Measurements from ENCODE around the gene SPHKAP. TPM values are rescaled to one million over a fixed set of nuclear protein-coding genes. Genes with fewer than 3 reads are reported as not detected.

SPHKAP gene
- total and polyA plus RNA-seq, 2 of the 4 experiments (the other 2 are of a cell fraction): not detected

GRCh38 chr2:228037915-228038314 lies 143.6 kb downstream of the SPHKAP start:
- POLR2A ChIA-PET (ENCODE audit: unreplicated experiment): no interaction called here
- no peaks in the 10 kb centered on the region for H3K79me1 ChIP-seq (ENCODE audit: low read depth in 1 of 2, low read length in 2 of 2)
- no peak overlapping the region for H3K18ac ChIP-seq (ENCODE audit: low read depth, low read length)
- H4K8ac ChIP-seq (ENCODE audit: low read depth in 2 of 2, low read length in 2 of 2): no peak overlapping the region
- no peak overlapping the region for H3K4me3 ChIP-seq (ENCODE audit: insufficient read depth, low read depth, low read length)
- DNase-seq: no peak
- H2BK5ac ChIP-seq (ENCODE audit: low read depth, low read length, poor library complexity, severe bottlenecking): no peak overlapping the region
- H3K9ac ChIP-seq (ENCODE audit: low read depth, low read length): no peak overlapping the region
- ATAC-seq (ENCODE audit: low read depth): no peak
- intact Hi-C loops (cut with micrococcal nuclease): no loop called here
- CTCF ChIA-PET: no interaction called here
- no peaks in the 10 kb centered on the region for H3K4me1 ChIP-seq (ENCODE audit: control insufficient read depth, insufficient read depth, low read length)
- no peaks in the 10 kb centered on the region for H3K9me1 ChIP-seq (ENCODE audit: insufficient read depth, low read length)
- no TSS peak for BruUV-seq (replicated peaks)
- no peak overlapping the region for H2BK20ac ChIP-seq (ENCODE audit: low read depth, low read length)
- no peak overlapping the region for H3K14ac ChIP-seq (replicated peaks; ENCODE audit: low read depth, low read length)
- H2AFZ ChIP-seq (replicated peaks; ENCODE audit: low read length, poor library complexity): no peak overlapping the region
- H4K5ac ChIP-seq (ENCODE audit: low read depth, low read length): no peak overlapping the region
- no peak overlapping the region for H3K56ac ChIP-seq (ENCODE audit: extremely low read depth, insufficient read depth, low read length)
- no peak overlapping the region for H2AK5ac ChIP-seq (ENCODE audit: low read depth, low read length)
- peaks cover 3% of the 10 kb centered on the region; the same call in 1 of the 2 replicates for H3K9me3 ChIP-seq (ENCODE audit: control insufficient read depth, insufficient read depth, low read length)
- 16% methylated on average over 3 of the region's 3 CpGs; no CpG with 5 or more reads in 1 of the 2 experiments for WGBS, 2 experiments (ENCODE audit: extremely low coverage in 2 of 2, insufficient read length in 1 of 2)
- H3K27ac ChIP-seq (ENCODE audit: insufficient read depth, low read length): no peak overlapping the region
- H2BK15ac ChIP-seq (ENCODE audit: low read depth, low read length): no peak overlapping the region
- no peak overlapping the region for H3K4me2 ChIP-seq (ENCODE audit: low read depth, low read length)
- no peak overlapping the region for H4K91ac ChIP-seq (ENCODE audit: insufficient read depth, low read depth, low read length)
- H2BK120ac ChIP-seq (ENCODE audit: low read depth, low read length): no peak overlapping the region
- TF ChIP-seq CEBPB (IDR thresholded peaks at IDR 0.05; ENCODE audit: low read depth, low read length): no peak
- no peaks in the 10 kb centered on the region for H3K27me3 ChIP-seq (ENCODE audit: control insufficient read depth, insufficient read depth, low read length)
- H3K36me3 ChIP-seq (ENCODE audit: control insufficient read depth, insufficient read depth, low read length): no peaks in the 10 kb centered on the region
- in situ Hi-C loops (cut with MboI; ENCODE audit: low sequenced_read_pairs): no loop called here
- no peak overlapping the region for H3K4ac ChIP-seq (ENCODE audit: low read depth, low read length)
- H4K20me1 ChIP-seq (ENCODE audit: insufficient read depth, low read length): no peaks in the 10 kb centered on the region
- H3K23ac ChIP-seq (ENCODE audit: low read depth, low read length): no peak overlapping the region
- H2AK9ac ChIP-seq (replicated peaks; ENCODE audit: low read depth, low read length, poor library complexity): no peak overlapping the region
- dilution Hi-C loops (cut with HindIII; ENCODE audit: low sequenced_read_pairs, unreplicated experiment): no loop called here

Data from IMR-90 (cell line).